Glomerular visceral epithelial cell (primary cell): ENCODE measurements around the gene LSM12.

Experiments
- DNase-seq: peaks from one replicate; pipeline ENCODE4 v3.0.0-alpha.2; 2016; ENCODE audit errors: extremely low spot score

The LSM12 gene

GRCh38 chr17:43987131-43988021, 79.1 kb downstream of the LSM12 start:
- no peak for DNase-seq

- DNase-seq = no peak
These were observed 80.1 kb downstream of the LSM12 start for GRCh38 chr17:43986225-43986981.

- DNase-seq = no peak
These were observed 82.0 kb downstream of the LSM12 start for GRCh38 chr17:43984521-43984920.
